DND-41 (cell line): ENCODE measurements around the gene CCDC198.

ENCODE experiments used
- EZH2 ChIP-seq: IDR thresholded peaks from 3 replicates; pipeline ENCODE4 v1.6.1; 2012; ENCODE audit warnings: borderline replicate concordance, low read depth, mild to moderate bottlenecking, moderate library complexity, low read length, inconsistent platforms; ENCODE audit not compliant: severe bottlenecking
- TF ChIP-seq, protein P1 (sequence below): IDR thresholded peaks from 2 replicates; pipeline ENCODE4 v1.5.1; 2012; ENCODE audit warnings: borderline replicate concordance, low read length, moderate library complexity, mild to moderate bottlenecking; ENCODE audit not compliant: poor library complexity, severe bottlenecking; ENCODE audit errors: extremely low read depth

DNA sequence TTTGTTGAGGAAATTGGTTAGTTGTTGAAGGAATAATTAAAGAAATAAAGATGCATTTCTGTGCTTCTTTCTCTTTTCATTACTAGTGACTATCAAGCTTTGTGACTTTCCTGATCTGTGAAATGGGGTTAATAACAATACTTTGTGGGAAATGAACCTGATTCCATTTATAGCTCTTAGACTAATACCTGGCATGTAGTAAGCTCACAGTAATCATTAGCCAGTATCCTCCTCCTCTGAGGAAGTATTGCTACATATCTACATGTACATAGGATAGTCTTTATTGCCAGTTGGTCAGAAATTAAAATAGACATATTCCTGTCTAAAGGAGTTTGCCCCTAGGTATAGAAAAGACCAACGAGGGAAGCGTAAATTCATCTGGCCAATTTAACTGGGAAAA, 1.8 kb upstream of the CCDC198 start:
- no peak for TF ChIP-seq EZH2
- TF ChIP-seq, protein P1, sequence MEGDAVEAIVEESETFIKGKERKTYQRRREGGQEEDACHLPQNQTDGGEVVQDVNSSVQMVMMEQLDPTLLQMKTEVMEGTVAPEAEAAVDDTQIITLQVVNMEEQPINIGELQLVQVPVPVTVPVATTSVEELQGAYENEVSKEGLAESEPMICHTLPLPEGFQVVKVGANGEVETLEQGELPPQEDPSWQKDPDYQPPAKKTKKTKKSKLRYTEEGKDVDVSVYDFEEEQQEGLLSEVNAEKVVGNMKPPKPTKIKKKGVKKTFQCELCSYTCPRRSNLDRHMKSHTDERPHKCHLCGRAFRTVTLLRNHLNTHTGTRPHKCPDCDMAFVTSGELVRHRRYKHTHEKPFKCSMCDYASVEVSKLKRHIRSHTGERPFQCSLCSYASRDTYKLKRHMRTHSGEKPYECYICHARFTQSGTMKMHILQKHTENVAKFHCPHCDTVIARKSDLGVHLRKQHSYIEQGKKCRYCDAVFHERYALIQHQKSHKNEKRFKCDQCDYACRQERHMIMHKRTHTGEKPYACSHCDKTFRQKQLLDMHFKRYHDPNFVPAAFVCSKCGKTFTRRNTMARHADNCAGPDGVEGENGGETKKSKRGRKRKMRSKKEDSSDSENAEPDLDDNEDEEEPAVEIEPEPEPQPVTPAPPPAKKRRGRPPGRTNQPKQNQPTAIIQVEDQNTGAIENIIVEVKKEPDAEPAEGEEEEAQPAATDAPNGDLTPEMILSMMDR = no peak
